Measurements from ENCODE around the gene NPS.

The NPS gene

DNA sequence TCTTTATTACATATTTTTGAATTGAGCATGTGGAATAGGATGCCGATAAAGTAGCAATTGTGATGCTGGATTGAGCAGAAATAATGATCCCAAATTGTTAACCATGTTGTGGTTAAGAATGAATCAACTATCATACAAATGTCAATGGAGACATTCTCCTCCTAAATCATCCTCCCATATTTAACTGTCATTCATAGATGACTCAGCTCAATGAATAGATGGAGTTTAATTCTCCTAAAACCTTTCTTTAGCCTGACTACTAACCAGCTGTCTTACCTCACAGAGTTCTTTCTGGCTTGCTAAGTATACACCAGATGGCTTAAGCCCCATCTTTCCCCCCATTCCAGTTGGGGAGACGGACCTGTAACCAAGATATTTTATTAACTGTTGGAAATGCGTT, 23.4 kb upstream of the NPS start:
- H3K4me3 ChIP-seq (ENCODE audit: low read depth, low read length), result no peak overlapping the region
- no peak for DNase-seq (ENCODE audit: low read depth)

GRCh38 chr10:127526161-127526560, 22.9 kb upstream of the NPS start:
- H3K4me3 ChIP-seq (ENCODE audit: low read depth, low read length), result no peak overlapping the region
- no peak for DNase-seq (ENCODE audit: low read depth)
- no peak for TF ChIP-seq CTCF (conservative IDR thresholded peaks at IDR 0.05; ENCODE audit: low read depth, low read length)

More for the DNA sequence above, 23.4 kb upstream of the NPS start:
- no peak for TF ChIP-seq CTCF (conservative IDR thresholded peaks at IDR 0.05; ENCODE audit: low read depth, low read length)

DNA sequence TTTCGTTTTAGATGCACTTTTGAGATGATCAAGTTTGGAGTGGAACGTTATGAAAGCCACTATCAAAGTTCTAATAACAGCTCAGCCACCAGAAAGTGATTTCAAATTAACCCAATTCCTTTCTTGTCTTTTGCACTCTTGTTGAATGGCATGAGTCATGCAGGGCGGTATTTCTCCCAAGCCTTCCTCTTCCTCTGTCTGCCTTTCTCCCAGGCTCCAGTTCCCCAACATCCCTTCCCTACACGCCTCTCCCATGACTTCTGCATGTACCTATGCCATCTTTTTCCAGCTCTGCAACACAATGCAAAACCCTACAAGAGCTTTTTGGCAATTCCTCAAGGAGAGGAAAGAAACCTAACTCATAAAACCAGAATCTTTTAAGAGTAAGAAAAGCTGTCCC, 21.8 kb upstream of the NPS start:
- no peak overlapping the region for H3K4me3 ChIP-seq (ENCODE audit: low read depth, low read length)
- no peak for TF ChIP-seq CTCF (conservative IDR thresholded peaks at IDR 0.05; ENCODE audit: low read depth, low read length)
- no peak for DNase-seq (ENCODE audit: low read depth)

GRCh38 chr10:127527891-127528290, 21.2 kb upstream of the NPS start:
- no peak for DNase-seq (ENCODE audit: low read depth)
- TF ChIP-seq CTCF (conservative IDR thresholded peaks at IDR 0.05; ENCODE audit: low read depth, low read length), result no peak
- H3K4me3 ChIP-seq (ENCODE audit: low read depth, low read length), result no peak overlapping the region

DNA sequence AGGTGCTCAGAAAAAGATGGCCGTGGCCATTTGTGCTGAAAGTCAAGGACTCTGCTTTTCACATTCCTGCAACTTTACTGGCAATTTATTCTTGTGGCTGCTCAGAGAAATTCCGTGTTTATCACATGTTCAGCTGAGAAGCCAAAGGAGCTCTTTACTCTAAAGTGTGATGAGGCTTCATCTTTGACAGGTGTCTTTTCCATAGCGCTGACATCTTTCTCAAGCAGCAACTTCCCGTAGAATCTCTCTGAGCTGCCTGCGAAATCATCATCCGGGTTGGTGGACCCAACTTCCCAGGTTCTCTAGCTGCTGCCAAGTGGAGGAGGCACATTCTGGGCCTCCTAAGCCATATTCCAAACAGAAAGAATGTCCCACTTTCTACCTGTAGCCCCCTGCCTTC, 16.9 kb upstream of the NPS start:
- TF ChIP-seq CTCF (conservative IDR thresholded peaks at IDR 0.05; ENCODE audit: low read depth, low read length), result no peak
- no peak for DNase-seq (ENCODE audit: low read depth)
- no peak overlapping the region for H3K4me3 ChIP-seq (ENCODE audit: low read depth, low read length)

GRCh38 chr10:127532659-127533058, 16.4 kb upstream of the NPS start:
- DNase-seq (ENCODE audit: low read depth), result no peak
- no peak overlapping the region for H3K4me3 ChIP-seq (ENCODE audit: low read depth, low read length)
- TF ChIP-seq CTCF (conservative IDR thresholded peaks at IDR 0.05; ENCODE audit: low read depth, low read length), result no peak

- DNase-seq (ENCODE audit: low read depth), result no peak
- no peak for TF ChIP-seq CTCF (conservative IDR thresholded peaks at IDR 0.05; ENCODE audit: low read depth, low read length)
- H3K4me3 ChIP-seq (ENCODE audit: low read depth, low read length), result no peak overlapping the region
Observed at GRCh38 chr10:127534074-127534473, 15.0 kb upstream of the NPS start.
